Keratinocyte (primary cell): ENCODE measurements around the gene FAM8A1.

Experiments used
- EZH2 ChIP-seq: IDR thresholded peaks from one replicate; pipeline ENCODE4 v1.6.1; 2012; ENCODE audit warnings: inconsistent platforms, mild to moderate bottlenecking, low read length, moderate library complexity
- TF ChIP-seq, protein P1 (sequence below), 3 experiments: IDR thresholded peaks in 1 of 3; conservative IDR thresholded peaks in 1 of 3; optimal IDR thresholded peaks in 1 of 3; 2 replicates in 2 of 3; 3 replicates in 1 of 3; pipeline versions ENCODE3 to v1.5.1; 2011; ENCODE audit warnings: low read length in 3 of 3, mild to moderate bottlenecking in 3 of 3, moderate library complexity in 2 of 3, control low read depth in 1 of 3, inconsistent platforms in 1 of 3; ENCODE audit not compliant: insufficient read depth in 2 of 3; ENCODE audit errors: extremely low read depth in 1 of 3

GRCh38 chr6:17632934-17633333 lies 32.8 kb downstream of the FAM8A1 start:
- TF ChIP-seq, protein P1, sequence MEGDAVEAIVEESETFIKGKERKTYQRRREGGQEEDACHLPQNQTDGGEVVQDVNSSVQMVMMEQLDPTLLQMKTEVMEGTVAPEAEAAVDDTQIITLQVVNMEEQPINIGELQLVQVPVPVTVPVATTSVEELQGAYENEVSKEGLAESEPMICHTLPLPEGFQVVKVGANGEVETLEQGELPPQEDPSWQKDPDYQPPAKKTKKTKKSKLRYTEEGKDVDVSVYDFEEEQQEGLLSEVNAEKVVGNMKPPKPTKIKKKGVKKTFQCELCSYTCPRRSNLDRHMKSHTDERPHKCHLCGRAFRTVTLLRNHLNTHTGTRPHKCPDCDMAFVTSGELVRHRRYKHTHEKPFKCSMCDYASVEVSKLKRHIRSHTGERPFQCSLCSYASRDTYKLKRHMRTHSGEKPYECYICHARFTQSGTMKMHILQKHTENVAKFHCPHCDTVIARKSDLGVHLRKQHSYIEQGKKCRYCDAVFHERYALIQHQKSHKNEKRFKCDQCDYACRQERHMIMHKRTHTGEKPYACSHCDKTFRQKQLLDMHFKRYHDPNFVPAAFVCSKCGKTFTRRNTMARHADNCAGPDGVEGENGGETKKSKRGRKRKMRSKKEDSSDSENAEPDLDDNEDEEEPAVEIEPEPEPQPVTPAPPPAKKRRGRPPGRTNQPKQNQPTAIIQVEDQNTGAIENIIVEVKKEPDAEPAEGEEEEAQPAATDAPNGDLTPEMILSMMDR (optimal IDR thresholded peaks at IDR 0.05 in 1 of 3, IDR thresholded peaks at IDR 0.05 in 1 of 3, conservative IDR thresholded peaks at IDR 0.05 in 1 of 3; ENCODE audit: extremely low read depth in 1 of 3, insufficient read depth in 2 of 3, low read length in 3 of 3): no peak
- TF ChIP-seq EZH2: no peak
